Stimulated activated CD8-positive, alpha-beta memory T cell treated with anti-CD3 and anti-CD28 coated beads, Interleukin-12 subunit alpha, Interleukin-12 subunit beta, amount 100 ng/mL, for 24 hours (primary cell): ENCODE measurements around the gene TACC2.
"Not testable (repeated sequence)": the region's sequence is repeated elsewhere in the genome, so short reads cannot be mapped to it uniquely, and the experiment has no call there.

ENCODE experiments used
- DNase-seq: peaks from one replicate; pipeline ENCODE4 v3.0.0-alpha.2; 2020; ENCODE audit errors: extremely low read depth

Gene TACC2

GRCh38 chr10:122022276-122022675, 33.3 kb downstream of the TACC2 start:
- DNase-seq: no peak

DNA sequence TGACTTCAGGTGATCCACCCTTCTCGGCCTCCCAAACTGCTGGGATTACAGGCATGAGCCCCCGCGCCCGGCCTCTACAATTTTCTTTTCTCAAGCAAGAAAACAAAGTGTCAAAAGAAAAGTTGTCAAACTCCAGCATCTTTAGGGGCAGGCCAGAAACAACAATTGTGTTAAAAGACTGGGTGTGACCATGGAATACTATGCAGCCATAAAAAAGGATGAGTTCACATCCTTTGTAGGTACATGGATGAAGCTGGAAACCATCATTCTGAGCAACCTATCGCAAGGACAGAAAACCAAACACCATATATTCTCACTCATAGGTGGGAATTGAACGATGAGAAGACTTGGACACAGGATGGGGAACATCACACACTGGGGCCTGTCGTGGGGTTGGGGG, 34.3 kb downstream of the TACC2 start:
- not testable (repeated sequence) for DNase-seq

- no peak for DNase-seq
Observed at GRCh38 chr10:122029499-122030199, 40.7 kb downstream of the TACC2 start.

DNA sequence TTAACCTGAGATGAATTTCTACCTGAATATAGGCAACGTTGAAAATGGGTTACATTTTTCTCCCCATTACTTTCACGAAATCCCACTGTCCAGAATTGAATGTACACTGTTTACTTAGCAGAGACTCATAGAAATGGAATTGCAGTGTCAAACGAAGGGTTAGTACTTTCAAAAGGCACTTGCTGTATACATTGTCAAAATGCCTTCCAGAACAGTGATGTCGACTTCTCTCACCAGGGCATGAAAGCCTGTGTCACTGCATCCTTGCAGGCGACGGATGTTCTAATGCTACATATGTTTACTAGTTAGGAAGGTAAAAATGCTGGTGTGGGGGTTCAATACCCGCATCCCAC, 41.2 kb downstream of the TACC2 start:
- no peak for DNase-seq

DNA sequence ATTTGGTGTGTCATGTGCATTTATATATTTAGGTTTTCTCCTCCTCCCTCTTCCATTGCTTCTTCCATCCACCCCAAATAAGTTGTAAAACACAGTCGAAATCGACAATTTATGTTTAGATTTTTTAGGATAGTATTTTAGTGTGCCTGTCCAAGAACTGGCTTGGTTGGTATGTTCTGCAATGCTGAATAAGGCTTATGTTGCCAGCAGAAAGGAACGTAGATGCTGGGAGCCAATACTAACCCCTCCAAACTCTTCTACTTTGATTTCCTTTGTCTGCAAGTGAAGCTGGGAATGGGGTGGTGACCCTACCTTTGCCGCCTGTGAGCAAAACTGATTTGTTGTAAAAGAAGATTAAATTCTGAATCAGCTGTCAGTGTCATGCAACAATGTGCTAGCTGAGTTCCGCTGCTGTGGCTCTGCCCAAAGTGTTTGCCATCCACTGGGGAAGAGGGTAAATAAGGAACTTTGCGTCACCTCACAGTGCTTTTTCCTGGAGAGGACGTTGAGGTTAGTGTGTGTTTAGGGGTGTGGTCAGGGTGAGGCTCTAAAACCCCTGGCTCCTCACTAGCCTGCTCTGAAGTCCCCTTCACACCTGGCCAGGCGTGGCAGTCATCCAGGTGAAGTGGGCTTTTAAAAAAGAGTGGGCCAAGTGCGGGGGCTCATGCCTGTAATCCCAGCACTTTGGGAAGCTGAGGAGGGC, 44.4 kb downstream of the TACC2 start:
- DNase-seq: no peak

DNA sequence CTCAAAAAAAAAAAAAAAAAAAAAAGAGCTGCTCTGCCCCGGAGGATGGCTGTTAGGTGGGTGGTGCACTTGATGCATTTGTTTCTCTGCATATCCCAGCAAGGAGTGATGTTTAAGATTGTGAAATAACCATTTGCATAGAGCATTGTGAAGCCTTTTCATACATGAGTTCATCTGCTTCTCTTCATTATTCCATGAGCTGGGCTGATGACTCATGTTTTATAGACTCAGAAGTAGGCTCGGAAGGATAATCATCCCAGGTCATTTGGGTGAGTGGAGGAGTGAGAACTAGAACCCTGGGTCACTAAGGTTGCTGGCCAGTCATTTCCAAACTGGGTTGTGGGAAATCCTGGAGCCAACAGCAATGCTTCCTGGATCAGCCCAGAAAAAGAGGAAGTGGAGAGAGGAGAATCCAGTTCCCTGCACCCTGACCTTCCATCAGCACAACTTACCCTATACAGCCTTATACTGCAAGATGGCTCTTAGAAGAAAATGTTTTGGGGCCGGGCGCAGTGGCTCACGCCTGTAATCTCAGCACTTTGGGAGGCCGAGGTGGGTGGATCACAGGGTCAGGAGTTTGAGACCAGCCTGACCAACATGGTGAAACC, 45.3 kb downstream of the TACC2 start:
- no peak for DNase-seq

GRCh38 chr10:122040786-122041185, 51.8 kb downstream of the TACC2 start:
- no peak for DNase-seq

- DNase-seq: no peak
Observed at GRCh38 chr10:122042836-122043235, 53.9 kb downstream of the TACC2 start.

- no peak for DNase-seq
Observed at GRCh38 chr10:122044045-122044661, 55.2 kb downstream of the TACC2 start.

- no peak for DNase-seq
Observed at GRCh38 chr10:122044713-122045112, 55.8 kb downstream of the TACC2 start.

DNA sequence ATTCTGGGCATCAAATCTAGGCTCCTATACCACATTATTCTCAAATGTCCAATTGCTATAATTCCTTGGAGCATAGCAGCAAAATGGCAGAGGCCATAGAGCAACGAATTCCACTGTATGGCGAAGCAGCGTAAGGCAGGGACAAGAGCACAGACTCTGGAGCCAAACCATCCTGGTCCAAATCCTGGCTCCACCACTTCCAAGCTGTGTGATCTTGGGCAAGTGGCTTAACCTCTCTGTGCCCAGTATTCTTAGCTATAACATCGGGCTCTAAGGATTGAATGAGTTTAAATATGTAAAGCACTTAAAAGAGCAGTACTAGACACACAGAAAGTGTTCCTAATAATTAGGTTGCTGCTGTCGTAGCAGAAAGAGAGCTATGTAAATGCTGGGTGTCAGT, 56.2 kb downstream of the TACC2 start:
- DNase-seq: no peak

GRCh38 chr10:122047560-122047959, 58.6 kb downstream of the TACC2 start:
- no peak for DNase-seq

DNA sequence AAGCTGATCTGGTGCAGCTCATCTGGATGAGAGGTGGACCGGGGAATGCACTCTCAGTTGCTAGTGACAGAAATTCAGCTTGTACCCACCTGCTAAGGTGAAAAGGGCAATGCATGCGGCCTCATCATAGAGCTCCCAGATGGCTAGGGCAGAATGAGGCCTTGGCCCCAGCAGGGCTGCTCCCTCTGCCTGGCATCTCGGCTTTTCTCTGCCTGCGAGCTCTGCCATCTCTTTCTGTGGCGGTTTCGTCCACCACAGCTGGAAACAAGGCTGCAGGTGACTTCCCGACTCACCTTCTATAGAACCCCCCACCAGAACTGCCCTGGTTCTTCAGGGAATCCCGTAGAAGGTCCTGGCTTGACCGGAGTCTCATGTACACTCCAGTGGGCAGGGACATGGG, 60.1 kb downstream of the TACC2 start:
- DNase-seq: no peak

DNA sequence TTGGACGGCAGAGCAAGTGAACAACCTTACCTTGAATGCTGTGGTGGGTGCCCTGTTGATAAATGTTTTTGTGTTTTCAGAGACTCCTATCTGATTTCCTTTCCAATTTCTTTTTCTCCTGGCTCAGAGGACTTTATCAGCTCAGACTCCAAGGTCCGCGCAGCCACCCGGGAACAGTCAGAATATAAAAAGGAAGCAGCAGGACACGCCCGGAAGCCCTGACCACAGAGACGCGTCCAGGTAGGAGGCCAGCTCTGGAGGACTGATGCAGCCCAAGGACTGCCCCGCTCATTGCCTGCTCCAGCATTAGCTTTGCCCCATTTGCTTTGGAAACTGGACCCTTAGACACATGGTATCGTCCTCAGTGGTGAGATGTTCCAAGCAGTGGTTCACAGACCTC, 61.3 kb downstream of the TACC2 start:
- no peak for DNase-seq

GRCh38 chr10:122050811-122051210, 61.8 kb downstream of the TACC2 start:
- no peak for DNase-seq

GRCh38 chr10:122051609-122052385, 62.8 kb downstream of the TACC2 start:
- no peak for DNase-seq

DNA sequence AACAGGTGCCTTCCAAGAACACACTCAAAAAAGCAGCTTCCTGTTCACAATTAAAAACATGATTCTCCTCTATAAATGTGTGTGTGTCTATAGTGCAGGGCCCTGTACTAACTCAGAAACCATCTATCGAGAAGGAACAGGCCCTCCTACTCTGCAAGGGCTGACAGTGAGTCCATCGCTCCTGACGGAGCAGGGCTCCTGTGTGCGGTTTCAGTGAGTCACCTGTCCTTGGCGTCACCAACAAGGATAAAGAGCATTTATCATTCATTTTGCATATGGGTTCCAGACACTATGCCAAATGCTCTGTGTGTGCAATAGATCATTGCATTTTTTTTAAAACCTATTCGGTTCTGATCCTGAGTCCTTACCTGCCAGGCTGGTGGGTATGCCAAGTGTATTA, 63.7 kb downstream of the TACC2 start:
- no peak for DNase-seq

GRCh38 chr10:122053314-122053713, 64.4 kb downstream of the TACC2 start:
- DNase-seq: no peak

GRCh38 chr10:122054048-122055025, 65.4 kb downstream of the TACC2 start:
- DNase-seq: no peak

- DNase-seq: no peak
Observed at GRCh38 chr10:122055252-122055651, 66.3 kb downstream of the TACC2 start.
